HUES64 (cell line): ENCODE data around the gene TRPC3. TPM values are rescaled to one million over a fixed set of nuclear protein-coding genes. Genes with fewer than 3 reads are reported as not detected.

Source experiments
- H3K27ac ChIP-seq: 2 replicates; pipeline ENCODE4 v1.7.0; 2013; ENCODE audit warnings: low read depth, low read length, inconsistent platforms
- H3K27me3 ChIP-seq: 2 replicates; pipeline ENCODE4 v1.6.1; 2013; ENCODE audit warnings: mild to moderate bottlenecking, low read length; ENCODE audit not compliant: insufficient read depth
- H3K36me3 ChIP-seq: 2 replicates; pipeline ENCODE4 v1.6.1; 2013; ENCODE audit warnings: mild to moderate bottlenecking, low read length; ENCODE audit not compliant: insufficient read depth
- H3K4me1 ChIP-seq: 2 replicates; pipeline ENCODE4 v1.6.1; 2013; ENCODE audit warnings: mild to moderate bottlenecking, low read length, moderate library complexity; ENCODE audit not compliant: insufficient read depth
- H3K4me3 ChIP-seq: 2 replicates; pipeline ENCODE4 v1.5.1; 2013; ENCODE audit warnings: mild to moderate bottlenecking, low read length, moderate library complexity
- H3K9ac ChIP-seq: 2 replicates; pipeline ENCODE4 v1.6.1; 2013; ENCODE audit warnings: mild to moderate bottlenecking, low read depth, low read length
- H3K9me3 ChIP-seq: 2 replicates; pipeline ENCODE4 v1.6.1; 2013; ENCODE audit warnings: low read depth, low read length; ENCODE audit not compliant: insufficient read depth
- WGBS: fragments of 150-250, 120-280 bp; methylation state at CpG from one replicate; pipeline ENCODE4 v1.1.7; 2013; ENCODE audit warnings: missing lambda C conversion rate; 5-methylcytosine and 5-hydroxymethylcytosine counted together
- polyA plus RNA-seq, 2 experiments: library from polyadenylated mRNA; stranded (reverse); fragments of 50-300 nt; gene quantifications; one replicate each; pipeline ENCODE4 v1.2.3, GENCODE V29; 2013

Gene TRPC3
- polyA plus RNA-seq (2013, experiment 1 of 2), result 0.25 TPM
- 0.19 TPM for polyA plus RNA-seq (2013, experiment 2 of 2)

GRCh38 chr4:121951521-121952110 lies at the start of gene TRPC3:
TSS of gene TRPC3 (minus strand) at chr4:121952060. CDS start at chr4:121951680, 380 bp downstream.
- H3K27me3 ChIP-seq, result peaks cover 87% of the 10 kb centered on the region
- no peaks in the 10 kb centered on the region for H3K36me3 ChIP-seq
- H3K4me3 ChIP-seq, result peak within 1 kb of the TSS; percentile 62
- no peak within 1 kb of the TSS for H3K27ac ChIP-seq
- H3K4me1 ChIP-seq, result peaks cover 5% of the 10 kb centered on the region; the same call in 1 of the 2 replicates
- under 1% methylated on average over 68 of the region's 69 CpGs for WGBS
- no peaks in the 10 kb centered on the region for H3K9me3 ChIP-seq
- H3K9ac ChIP-seq, result no peak within 1 kb of the TSS

DNA sequence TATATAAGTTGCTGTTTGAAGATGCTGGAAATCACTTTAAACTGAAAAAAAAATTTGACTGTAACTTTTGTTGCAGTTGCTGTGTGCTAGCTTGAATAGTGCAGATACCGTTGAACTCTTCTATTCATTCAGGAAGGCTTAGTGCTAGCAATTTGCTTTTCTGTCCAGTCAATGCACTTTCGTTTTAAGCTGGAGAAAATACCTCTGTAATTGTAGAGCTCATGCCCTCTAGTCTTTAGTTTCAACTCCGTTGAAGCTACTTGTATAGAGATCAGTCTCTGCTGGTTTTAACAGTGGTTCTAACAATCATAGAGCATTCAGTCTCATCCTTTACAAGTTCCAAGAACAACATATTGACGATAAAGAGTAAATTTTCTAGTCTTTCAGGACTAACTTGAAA lies 49.0 kb upstream of the TRPC3 start:
- no peaks in the 10 kb centered on the region for H3K36me3 ChIP-seq
- no peak overlapping the region for H3K27ac ChIP-seq
- H3K4me1 ChIP-seq, result no peaks in the 10 kb centered on the region
- H3K4me3 ChIP-seq, result no peak overlapping the region
- H3K9me3 ChIP-seq, result no peaks in the 10 kb centered on the region
- H3K27me3 ChIP-seq, result peaks cover 3% of the 10 kb centered on the region; the same call in 1 of the 2 replicates
- WGBS, result 80% methylated on average over 4 of the region's 4 CpGs
- no peak overlapping the region for H3K9ac ChIP-seq

DNA sequence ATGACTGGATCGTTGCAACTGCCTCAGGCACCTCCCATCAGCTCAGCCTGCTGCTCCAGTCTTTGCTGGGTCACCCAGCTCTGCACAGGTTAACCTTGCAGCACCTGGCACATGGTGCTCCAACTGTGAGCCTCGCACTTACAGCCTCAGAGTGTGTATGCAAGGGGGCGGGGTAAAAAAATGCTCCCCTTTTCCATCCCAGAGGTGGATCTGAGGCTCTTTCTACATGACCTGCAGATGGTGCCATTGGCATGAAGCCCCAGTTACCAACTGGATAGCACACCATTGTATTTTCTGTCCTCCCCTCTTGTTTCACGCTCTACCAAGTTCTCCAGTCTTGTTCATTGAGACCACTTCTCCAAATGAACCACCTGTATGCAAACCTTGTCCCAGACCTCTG lies 46.2 kb upstream of the TRPC3 start:
- Histone ChIP-seq H3K36me3 (no peaks in the 10 kb centered on the region), H3K9me3 (no peaks in the 10 kb centered on the region), H3K4me3 (no peak overlapping the region), H3K9ac (no peak overlapping the region), H3K4me1 (no peaks in the 10 kb centered on the region), H3K27me3 (peaks cover 3% of the 10 kb centered on the region; the same call in 1 of the 2 replicates), H3K27ac (no peak overlapping the region)
- WGBS, result 72% methylated on average over 4 of the region's 4 CpGs

GRCh38 chr4:121995790-121996537 lies 44.1 kb upstream of the TRPC3 start:
- Histone ChIP-seq H3K4me1 (no peaks in the 10 kb centered on the region), H3K4me3 (no peak overlapping the region), H3K27me3 (peaks cover 3% of the 10 kb centered on the region; the same call in 1 of the 2 replicates), H3K9ac (no peak overlapping the region), H3K27ac (no peak overlapping the region), H3K9me3 (no peaks in the 10 kb centered on the region), H3K36me3 (no peaks in the 10 kb centered on the region)
- 82% methylated on average over 1 of the region's 3 CpGs for WGBS

DNA sequence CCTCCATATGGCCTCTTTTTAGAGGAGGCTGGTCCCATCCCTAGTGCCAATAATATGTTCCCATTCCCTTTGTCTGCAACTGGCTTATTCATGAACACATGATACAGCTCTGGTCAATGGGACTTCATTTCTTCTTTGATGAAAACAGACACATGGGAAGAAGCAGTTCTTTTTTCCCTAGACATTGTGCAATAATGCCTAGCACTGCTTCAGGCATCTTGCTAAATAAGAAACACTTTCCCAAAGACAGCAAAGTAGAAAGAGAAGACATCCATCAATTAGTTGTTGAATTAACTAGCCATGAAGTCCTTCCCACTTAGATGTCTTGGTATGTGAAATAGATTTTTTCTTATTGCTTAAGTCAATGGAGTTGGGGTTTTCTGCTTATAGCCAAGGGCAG lies 40.1 kb upstream of the TRPC3 start:
- H3K4me3 ChIP-seq, result no peak overlapping the region
- peaks cover 3% of the 10 kb centered on the region; the same call in 1 of the 2 replicates for H3K27me3 ChIP-seq
- H3K9ac ChIP-seq, result no peak overlapping the region
- H3K27ac ChIP-seq, result no peak overlapping the region
- no peaks in the 10 kb centered on the region for H3K9me3 ChIP-seq
- no peaks in the 10 kb centered on the region for H3K36me3 ChIP-seq
- H3K4me1 ChIP-seq, result no peaks in the 10 kb centered on the region

DNA sequence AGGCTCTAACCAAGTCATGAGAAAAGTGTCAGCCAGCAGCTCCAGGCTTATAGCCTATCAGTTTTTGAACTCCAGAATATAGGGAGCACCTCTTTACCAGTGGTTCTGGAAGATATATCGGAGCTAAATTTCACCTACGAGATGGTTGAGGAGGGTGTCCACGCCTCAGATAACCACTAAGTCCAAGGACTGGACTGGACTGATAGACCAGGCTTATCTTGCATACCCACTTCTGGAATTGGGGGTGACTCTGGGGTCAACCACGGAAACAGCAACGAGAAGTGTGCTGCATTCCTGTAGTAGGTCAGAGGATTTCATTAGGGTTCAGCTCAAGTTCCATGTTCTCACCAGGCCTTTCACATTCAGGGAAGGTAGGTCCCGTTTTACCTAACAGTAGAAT lies 38.6 kb upstream of the TRPC3 start:
- Histone ChIP-seq H3K36me3 (no peaks in the 10 kb centered on the region), H3K27ac (no peak overlapping the region), H3K9ac (no peak overlapping the region), H3K4me3 (no peak overlapping the region), H3K4me1 (no peaks in the 10 kb centered on the region), H3K9me3 (no peaks in the 10 kb centered on the region), H3K27me3 (no peaks in the 10 kb centered on the region)
- WGBS, result 92% methylated on average over 6 of the region's 6 CpGs

DNA sequence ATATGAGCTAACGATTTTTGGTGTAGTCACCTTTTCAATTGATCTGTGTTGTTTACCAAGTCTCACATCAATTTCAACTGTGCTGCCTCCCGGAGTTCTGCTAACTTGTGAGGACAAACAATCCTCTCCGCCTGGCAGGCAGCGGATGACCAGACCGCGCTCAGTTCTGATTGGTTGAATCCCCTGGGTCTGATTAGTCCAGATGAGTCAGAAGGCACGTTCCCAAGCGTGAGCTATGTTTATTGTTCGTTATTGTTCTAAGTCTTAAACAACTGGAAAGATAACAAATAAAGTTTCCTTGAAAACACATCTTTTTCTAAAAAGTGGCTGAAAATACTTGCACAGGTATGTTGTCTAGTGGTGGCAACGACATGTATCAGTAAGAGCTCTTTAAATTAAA lies 37.9 kb upstream of the TRPC3 start:
- H3K27ac ChIP-seq, result no peak overlapping the region
- no peaks in the 10 kb centered on the region for H3K4me1 ChIP-seq
- no peaks in the 10 kb centered on the region for H3K9me3 ChIP-seq
- H3K9ac ChIP-seq, result no peak overlapping the region
- no peak overlapping the region for H3K4me3 ChIP-seq
- no peaks in the 10 kb centered on the region for H3K27me3 ChIP-seq
- H3K36me3 ChIP-seq, result no peaks in the 10 kb centered on the region
- WGBS, result 90% methylated on average over 10 of the region's 10 CpGs

- Histone ChIP-seq H3K27me3 (no peaks in the 10 kb centered on the region), H3K4me1 (no peaks in the 10 kb centered on the region), H3K27ac (no peak overlapping the region), H3K36me3 (no peaks in the 10 kb centered on the region), H3K9me3 (no peaks in the 10 kb centered on the region), H3K9ac (no peak overlapping the region), H3K4me3 (no peak overlapping the region)
- WGBS, result 94% methylated on average over 1 of the region's 1 CpG
Observed at GRCh38 chr4:121988950-121989349, 37.1 kb upstream of the TRPC3 start.

DNA sequence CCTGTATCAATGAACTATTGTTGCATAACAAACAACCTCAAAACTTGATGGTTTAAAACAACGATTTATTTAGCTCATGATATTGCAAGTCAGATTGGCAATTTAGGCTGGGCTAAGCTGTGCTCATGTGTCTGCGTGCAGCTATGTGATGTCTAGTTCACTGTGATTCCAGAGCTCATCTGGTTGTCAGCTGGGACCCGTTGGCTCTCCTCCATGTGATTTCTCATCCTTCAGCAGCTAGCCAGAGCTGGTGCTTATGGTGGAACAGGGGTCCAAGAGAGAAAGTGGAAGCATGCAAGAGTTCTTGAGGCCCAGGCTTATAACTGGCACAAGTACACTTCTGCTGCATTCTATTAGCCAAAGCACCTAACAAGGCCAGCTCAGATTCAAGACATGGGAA lies 28.8 kb upstream of the TRPC3 start:
- Histone ChIP-seq H3K27ac (no peak overlapping the region), H3K36me3 (no peaks in the 10 kb centered on the region), H3K9me3 (no peaks in the 10 kb centered on the region), H3K27me3 (no peaks in the 10 kb centered on the region), H3K4me1 (no peaks in the 10 kb centered on the region), H3K9ac (no peak overlapping the region), H3K4me3 (no peak overlapping the region)
- 77% methylated on average over 3 of the region's 3 CpGs for WGBS

DNA sequence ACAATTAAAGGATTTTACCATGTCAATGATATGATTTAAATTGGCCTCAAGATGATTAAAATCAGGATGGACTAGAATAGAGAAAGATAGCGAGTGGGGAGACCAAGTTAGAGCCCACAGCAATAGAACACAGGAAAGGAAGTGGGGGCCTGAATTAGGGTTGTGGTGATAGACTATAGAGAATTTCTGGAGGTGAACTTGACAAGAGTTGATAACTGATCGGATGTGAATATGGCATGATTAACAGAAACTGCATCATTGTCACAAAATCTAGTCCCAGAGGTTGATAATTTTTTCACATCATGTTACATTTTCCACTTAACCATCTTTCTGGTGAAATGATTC lies 26.3 kb upstream of the TRPC3 start:
- 87% methylated on average over 1 of the region's 2 CpGs for WGBS
- no peak overlapping the region for H3K27ac ChIP-seq
- no peaks in the 10 kb centered on the region for H3K27me3 ChIP-seq
- no peaks in the 10 kb centered on the region for H3K36me3 ChIP-seq
- H3K9me3 ChIP-seq, result no peaks in the 10 kb centered on the region
- H3K4me1 ChIP-seq, result no peaks in the 10 kb centered on the region
- no peak overlapping the region for H3K9ac ChIP-seq
- H3K4me3 ChIP-seq, result no peak overlapping the region

- no peaks in the 10 kb centered on the region for H3K9me3 ChIP-seq
- H3K4me3 ChIP-seq, result no peak overlapping the region
- WGBS, result 80% methylated on average over 8 of the region's 9 CpGs
- no peaks in the 10 kb centered on the region for H3K27me3 ChIP-seq
- H3K27ac ChIP-seq, result no peak overlapping the region
- no peaks in the 10 kb centered on the region for H3K36me3 ChIP-seq
- no peak overlapping the region for H3K9ac ChIP-seq
- H3K4me1 ChIP-seq, result no peaks in the 10 kb centered on the region
Observed at GRCh38 chr4:121977251-121978171, 25.7 kb upstream of the TRPC3 start.
